OCI-LY1 (cell line): Measurements from ENCODE around the gene ZNF18.

Experiments used
- EZH2 ChIP-seq: fragments of 200-600 bp; sonication (generic), shearing (Covaris generic); IDR thresholded peaks from 2 replicates; pipeline ENCODE4 v1.8.0; 2017; ENCODE audit warnings: borderline replicate concordance, mixed run types, mild to moderate bottlenecking, antibody characterized with exemption, low read length, moderate library complexity, mixed read lengths
- TF ChIP-seq, protein P1 (sequence below): fragments of 200-600 bp; sonication (generic), shearing (Covaris generic); IDR thresholded peaks from 2 replicates; pipeline ENCODE4 v1.5.1; 2017; ENCODE audit warnings: mild to moderate bottlenecking, antibody characterized with exemption, low read length, moderate library complexity, mixed read lengths

DNA sequence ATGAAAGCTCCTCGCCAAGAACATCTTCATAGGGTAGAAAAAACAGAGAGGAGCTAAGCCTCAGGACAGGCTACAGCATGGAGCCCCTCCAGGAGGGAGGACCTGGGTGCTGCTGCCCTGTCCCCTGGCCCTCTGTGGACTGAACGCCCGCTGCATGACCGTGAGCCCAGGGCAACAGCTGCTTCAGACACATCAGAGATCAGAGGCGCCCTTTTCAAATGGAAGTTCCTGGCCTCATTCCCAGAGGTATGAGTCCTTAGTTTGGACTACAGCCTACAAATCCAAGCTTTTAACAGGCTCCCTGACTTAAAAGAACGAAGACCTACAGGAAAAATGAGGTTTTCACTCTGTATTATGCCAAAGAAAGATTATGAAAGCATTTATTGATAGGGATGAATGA is 48.5 kb downstream of the ZNF18 start:
- TF ChIP-seq EZH2: no peak
- TF ChIP-seq, protein P1, sequence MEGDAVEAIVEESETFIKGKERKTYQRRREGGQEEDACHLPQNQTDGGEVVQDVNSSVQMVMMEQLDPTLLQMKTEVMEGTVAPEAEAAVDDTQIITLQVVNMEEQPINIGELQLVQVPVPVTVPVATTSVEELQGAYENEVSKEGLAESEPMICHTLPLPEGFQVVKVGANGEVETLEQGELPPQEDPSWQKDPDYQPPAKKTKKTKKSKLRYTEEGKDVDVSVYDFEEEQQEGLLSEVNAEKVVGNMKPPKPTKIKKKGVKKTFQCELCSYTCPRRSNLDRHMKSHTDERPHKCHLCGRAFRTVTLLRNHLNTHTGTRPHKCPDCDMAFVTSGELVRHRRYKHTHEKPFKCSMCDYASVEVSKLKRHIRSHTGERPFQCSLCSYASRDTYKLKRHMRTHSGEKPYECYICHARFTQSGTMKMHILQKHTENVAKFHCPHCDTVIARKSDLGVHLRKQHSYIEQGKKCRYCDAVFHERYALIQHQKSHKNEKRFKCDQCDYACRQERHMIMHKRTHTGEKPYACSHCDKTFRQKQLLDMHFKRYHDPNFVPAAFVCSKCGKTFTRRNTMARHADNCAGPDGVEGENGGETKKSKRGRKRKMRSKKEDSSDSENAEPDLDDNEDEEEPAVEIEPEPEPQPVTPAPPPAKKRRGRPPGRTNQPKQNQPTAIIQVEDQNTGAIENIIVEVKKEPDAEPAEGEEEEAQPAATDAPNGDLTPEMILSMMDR: no peak
